GM18517 (cell line): Measurements from ENCODE around the gene TRIP6.

Experiments
- ATAC-seq: cut with Tn5 transposase; IDR thresholded peaks from one replicate; pipeline ENCODE4 v1.9.1; 2021; ENCODE audit warnings: mild to moderate bottlenecking, moderate library complexity; ENCODE audit not compliant: unreplicated experiment

The TRIP6 gene

DNA sequence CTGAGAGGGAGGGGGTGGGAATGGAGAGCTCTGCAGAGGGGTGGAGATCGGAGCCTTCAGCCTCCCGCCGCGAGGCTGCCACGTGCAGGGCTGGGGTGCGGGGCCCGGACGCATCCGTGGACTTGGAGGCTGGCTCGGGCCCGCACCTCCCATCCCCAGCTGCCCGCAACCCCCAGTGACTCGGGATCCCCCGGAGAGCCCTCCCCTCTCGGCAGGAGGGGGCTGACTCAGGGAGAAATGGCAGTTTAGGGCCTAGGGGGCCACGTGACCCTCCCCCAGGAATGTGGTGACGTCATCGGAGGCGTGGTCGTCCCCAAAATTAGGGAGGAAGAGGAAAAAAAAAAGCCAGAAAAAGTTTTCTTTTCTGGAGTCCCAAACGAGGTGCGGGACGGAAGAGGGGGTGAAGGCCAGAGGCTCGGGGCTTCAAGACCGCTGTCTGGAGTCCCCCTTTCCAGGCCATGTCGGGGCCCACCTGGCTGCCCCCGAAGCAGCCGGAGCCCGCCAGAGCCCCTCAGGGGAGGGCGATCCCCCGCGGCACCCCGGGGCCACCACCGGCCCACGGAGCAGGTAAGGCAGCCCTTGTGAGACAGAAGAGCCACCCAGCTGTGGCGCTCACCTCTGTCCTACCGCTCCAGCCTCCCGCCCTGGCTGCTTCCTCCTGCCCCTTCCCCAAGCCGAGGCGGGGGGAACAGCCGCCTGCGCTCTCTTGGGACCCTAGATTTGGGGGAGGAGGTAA is at the start of gene TRIP6:
TSS of gene TRIP6 (plus strand) at position 348 of the 736 bp plus-strand sequence. CDS start at position 459, 111 bp downstream.
- ATAC-seq = no peak

GRCh38 chr7:100818366-100818765 is 48.8 kb upstream of the TRIP6 start:
- ATAC-seq = no peak

DNA sequence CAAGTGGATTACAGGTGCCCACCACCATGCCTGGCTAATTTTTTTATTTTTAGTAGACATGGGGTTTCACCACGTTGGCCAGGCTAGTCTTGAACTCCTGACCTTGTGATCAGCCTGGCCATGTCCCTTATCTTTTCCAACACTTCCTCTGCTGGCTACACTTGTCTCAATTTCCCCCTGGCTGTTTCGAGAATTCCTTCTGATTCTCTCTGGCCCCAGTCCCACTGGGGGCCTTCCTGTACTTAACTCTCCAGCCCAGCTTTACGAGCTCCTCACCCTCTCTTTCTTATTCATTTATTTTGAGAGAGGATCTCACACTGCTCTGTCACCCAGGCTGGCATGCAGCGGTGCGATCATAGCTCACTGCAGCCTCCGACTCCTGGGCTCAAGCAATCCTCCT is 48.4 kb upstream of the TRIP6 start:
- no peak for ATAC-seq

- ATAC-seq = no peak
Measured at GRCh38 chr7:100819586-100819985, 47.6 kb upstream of the TRIP6 start.

DNA sequence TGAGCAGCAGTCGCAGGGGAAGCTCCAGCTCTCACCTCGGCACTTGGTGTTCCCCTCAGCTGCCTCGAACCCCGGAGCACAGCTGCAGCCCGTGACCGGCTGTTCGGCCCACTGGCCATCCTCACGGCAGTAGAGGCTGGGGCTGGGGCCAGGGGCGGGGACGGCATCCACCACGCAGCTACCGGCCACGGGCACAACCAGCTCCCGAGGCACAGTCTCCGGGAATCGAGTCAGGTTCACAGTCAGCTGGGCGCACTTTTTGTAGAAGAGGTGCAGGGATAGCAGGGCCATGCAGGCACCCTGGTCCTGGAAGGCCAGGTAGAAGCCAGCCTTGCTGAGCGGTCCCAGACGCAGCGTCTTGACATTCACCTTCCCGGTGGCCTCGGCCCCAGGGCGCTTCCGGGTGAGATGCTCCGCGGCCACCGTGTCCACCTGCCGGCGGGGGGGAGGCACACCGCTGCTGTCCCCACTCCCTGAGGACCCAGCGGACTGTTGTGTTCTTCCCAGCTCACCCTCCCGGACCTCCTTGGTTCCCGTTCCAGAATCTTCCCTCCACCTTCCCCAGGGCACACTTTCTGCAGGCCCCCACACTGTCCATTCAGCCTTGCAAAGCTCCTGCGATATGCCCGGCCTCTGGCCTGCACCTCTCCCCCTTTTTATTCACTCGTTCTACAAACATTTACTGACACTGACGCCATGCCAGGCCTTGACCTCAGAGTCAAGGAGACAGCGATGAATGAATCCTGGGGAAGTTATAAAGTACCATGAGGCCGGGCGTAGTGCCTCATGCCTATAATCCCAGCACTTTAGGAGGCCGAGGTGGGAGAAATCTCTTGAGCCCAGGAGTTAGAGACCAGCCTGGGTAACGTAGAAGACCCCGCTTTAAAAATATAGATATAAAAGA is 44.7 kb upstream of the TRIP6 start:
- no peak for ATAC-seq

- ATAC-seq = no peak
Measured at GRCh38 chr7:100823140-100823525, 44.1 kb upstream of the TRIP6 start.

DNA sequence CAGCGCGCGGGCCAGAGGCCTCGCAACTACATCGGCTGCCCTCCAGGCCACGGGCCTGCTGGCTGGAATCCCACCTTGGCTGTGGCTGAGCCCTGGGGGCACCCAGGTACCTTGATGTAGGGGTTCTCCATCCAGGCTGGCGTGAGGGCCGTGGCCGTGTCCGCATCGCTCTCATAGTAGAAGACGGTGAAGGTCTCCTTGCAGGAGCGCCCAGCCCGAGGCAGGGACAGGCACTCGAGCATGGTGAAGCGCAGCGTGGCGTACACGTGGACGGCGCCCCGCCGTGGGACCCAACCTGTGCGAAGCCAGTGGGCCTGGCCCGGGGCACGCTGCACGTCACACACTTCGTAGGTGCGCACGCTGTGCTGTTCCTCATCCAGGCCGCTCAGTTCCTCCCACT is 43.7 kb upstream of the TRIP6 start:
- ATAC-seq = no peak

DNA sequence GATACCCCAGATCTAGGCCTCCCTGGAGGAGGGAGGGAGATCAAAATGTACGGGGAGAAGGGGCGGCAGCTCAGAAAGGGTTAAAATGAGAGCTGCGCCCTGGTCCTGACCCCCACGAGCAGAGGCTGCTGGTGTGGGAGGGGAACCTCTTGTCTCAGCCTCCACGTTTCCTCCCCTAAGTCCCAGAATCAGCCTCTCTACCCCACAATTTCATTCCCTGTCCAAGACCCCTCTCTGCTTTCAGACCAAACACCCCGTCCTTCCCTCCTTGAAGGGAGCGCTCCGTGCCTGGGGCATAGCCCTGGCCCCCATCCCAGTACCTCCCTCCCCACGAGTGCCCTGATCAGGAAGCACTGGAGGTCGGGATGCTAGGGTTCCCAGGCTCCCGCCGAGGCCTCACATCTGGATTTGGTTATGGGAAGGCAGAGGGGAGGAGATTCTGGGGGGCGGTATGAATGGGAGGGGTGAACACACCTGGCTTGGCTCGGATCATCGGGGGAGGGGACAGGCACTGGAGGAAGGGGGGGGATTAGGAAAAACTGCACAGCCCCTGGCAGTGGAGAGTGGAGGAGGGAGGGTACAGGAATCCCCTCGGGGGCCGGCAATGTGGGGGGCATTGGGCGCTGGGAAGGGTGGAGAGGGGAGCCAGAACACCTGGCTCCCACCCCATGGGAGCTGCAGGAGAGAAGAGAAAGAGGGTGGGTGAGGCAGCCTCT is 42.5 kb upstream of the TRIP6 start:
- ATAC-seq = no peak

DNA sequence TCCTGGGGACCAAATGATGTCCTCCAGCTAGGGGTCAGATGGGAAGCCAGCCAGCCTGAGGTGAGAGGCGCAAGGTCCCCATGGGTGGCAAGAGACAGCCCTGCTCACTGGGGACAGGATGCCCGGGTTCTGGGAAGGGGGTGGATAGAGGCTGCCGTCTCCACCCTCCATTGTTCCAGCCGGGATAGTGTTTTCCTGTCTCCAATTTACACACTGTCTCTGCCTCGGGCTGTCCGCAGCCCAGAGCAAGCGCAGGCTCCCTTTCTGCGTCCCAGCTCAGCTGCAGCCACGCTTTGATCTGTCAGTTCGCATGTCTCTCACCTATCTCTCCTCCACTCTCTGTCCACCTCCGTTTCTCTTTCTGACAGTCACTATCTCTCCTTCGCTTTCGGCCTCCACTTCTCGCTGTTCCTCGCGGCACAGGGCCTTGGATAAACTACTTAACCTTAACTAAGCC is 41.9 kb upstream of the TRIP6 start:
- ATAC-seq = no peak

GRCh38 chr7:100825751-100826513 is 41.3 kb upstream of the TRIP6 start:
- ATAC-seq = no peak

- ATAC-seq = no peak
Measured at GRCh38 chr7:100826514-100827329, 40.5 kb upstream of the TRIP6 start.

GRCh38 chr7:100827330-100828226 is 39.6 kb upstream of the TRIP6 start, which contains the start of gene EPHB4:
Gene EPHB4 (minus strand): TSS chr7:100827523. CDS start chr7:100827030, 493 bp downstream.
- no peak for ATAC-seq

GRCh38 chr7:100829150-100829716 is 38.0 kb upstream of the TRIP6 start:
- ATAC-seq = no peak

DNA sequence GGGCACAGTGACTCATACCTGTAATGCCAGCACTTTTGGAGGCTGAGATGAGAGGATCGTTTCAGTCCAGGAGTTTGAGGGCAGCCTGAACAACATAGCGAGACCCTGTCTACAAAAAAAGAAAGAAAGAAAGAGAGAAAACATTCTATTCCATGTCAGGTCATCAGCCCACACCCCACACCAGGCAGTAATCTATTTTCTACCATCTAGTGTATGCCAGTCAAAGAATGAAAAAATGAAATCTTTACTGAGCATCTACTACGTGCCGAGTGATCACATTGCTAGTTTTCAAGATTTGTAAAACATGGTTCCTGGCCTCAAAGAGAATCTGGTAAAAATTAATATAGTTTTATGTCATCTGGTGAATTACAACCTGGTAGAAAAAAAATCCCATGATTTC is 36.8 kb upstream of the TRIP6 start:
- ATAC-seq = no peak

DNA sequence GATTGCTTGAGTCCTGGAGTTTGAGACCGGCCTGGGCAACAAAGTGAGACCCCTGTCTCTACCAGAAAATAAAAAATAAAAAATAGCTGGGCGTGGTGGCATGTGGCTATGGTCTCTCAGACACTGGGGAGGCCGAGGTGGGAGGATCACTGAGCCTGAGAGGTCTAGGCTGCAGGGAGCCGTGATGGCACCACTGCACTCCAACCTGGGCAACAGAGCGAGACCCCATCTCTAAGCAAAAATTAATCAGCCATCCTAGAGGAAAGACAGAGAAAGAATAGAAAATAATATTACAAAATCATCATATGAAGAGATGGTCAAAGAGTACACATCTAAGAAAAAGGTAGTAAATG is 34.9 kb upstream of the TRIP6 start:
- ATAC-seq = no peak

DNA sequence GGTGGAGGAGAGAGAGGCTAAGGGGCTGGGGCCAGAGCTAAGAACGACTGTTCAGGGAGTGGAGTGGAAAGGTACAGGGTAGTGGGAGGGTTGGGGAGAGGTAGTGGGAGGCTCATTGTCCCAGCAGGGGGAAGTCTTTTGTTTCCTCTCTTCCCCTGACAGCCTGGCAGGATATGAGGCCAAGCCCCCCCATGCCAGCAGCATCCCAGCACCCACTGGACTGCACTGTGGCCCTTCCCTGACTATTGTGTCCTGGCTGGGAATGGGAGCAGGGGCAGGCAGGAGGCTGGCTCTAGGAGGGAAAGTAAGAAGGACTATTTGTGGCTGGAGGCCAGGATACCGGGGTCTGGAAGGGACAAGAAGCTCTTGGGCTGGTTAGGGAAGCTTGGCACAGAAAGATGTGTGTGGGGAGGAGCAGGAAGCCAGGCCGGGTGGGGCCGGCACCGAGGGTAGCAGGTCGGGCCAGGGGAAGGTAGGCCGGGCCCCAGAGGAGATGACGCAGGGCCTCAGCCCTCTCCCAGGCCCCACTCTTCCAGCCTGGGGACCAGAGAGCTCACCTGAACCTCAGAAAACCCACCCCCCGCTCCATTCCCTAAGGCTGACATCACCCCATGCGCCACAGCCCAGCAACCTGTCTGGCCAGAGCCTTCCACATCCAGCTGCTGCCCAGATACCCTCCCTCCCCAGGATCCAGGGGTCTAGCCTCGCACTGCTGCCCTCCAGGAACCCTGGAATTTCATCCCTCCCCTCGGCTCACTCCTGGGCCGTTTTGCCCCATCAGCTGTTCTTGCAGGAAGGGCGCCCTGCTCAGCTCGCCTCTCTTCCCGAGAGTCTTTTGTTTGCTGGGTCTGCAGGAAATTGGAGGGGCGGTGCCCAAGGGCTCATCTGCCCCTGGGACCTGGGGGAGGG is 31.0 kb upstream of the TRIP6 start:
- no peak for ATAC-seq

GRCh38 chr7:100836812-100837098 is 30.4 kb upstream of the TRIP6 start:
- no peak for ATAC-seq
